GM20431 (cell line): ENCODE results near the gene IGF1R.

Experiments used
- in situ Hi-C: fragments of 300-500 bp; cut with MseI, MboI; formaldehyde crosslinking; loops from one replicate; pipeline ENCODE4 v1.15.0; 2020; ENCODE audit warnings: low sequenced_read_pairs; ENCODE audit not compliant: unreplicated experiment

Gene IGF1R

GRCh38 chr15:98802187-98802586, 153.8 kb downstream of the IGF1R start:
- in situ Hi-C loops: no loop called here

GRCh38 chr15:98803228-98804056, 155.1 kb downstream of the IGF1R start:
- in situ Hi-C loops: no loop called here

GRCh38 chr15:98804057-98804380, 155.7 kb downstream of the IGF1R start:
- in situ Hi-C loops: no loop called here

- in situ Hi-C loops: no loop called here
These were observed 157.3 kb downstream of the IGF1R start for GRCh38 chr15:98805434-98806274.

GRCh38 chr15:98806275-98806895, 158.0 kb downstream of the IGF1R start:
- in situ Hi-C loops: no loop called here

GRCh38 chr15:98807262-98807661, 158.9 kb downstream of the IGF1R start:
- in situ Hi-C loops: no loop called here

GRCh38 chr15:98809273-98809672, 160.9 kb downstream of the IGF1R start:
- in situ Hi-C loops: no loop called here

- in situ Hi-C loops: no loop called here
These were observed 164.5 kb downstream of the IGF1R start for GRCh38 chr15:98812716-98813446.

- in situ Hi-C loops: no loop called here
These were observed 165.6 kb downstream of the IGF1R start for GRCh38 chr15:98813951-98814350.

- in situ Hi-C loops: no loop called here
These were observed 166.9 kb downstream of the IGF1R start for GRCh38 chr15:98815207-98815606.

GRCh38 chr15:98817745-98818144, 169.4 kb downstream of the IGF1R start:
- in situ Hi-C loops: no loop called here

GRCh38 chr15:98823012-98823458, 174.7 kb downstream of the IGF1R start:
- in situ Hi-C loops: no loop called here

GRCh38 chr15:98823616-98824015, 175.3 kb downstream of the IGF1R start:
- in situ Hi-C loops: no loop called here

GRCh38 chr15:98824595-98824994, 176.3 kb downstream of the IGF1R start:
- in situ Hi-C loops: no loop called here

- in situ Hi-C loops: no loop called here
These were observed 178.3 kb downstream of the IGF1R start for GRCh38 chr15:98826658-98827057.

- in situ Hi-C loops: no loop called here
These were observed 178.9 kb downstream of the IGF1R start for GRCh38 chr15:98827217-98827616.

GRCh38 chr15:98830034-98830634, 181.8 kb downstream of the IGF1R start:
- in situ Hi-C loops: no loop called here

- in situ Hi-C loops: no loop called here
These were observed 186.6 kb downstream of the IGF1R start for GRCh38 chr15:98834976-98835375.

- in situ Hi-C loops: no loop called here
These were observed 187.5 kb downstream of the IGF1R start for GRCh38 chr15:98835876-98836275.
